K562 (cell line): Measurements from ENCODE around the gene GMPR2. TPM values are rescaled to one million over a fixed set of nuclear protein-coding genes. Genes with fewer than 3 reads are reported as not detected.

Source experiments
- EP400 ChIP-seq: fragments of 450-650 bp; IDR thresholded peaks from 2 replicates; pipeline ENCODE4 v1.6.1; 2017; ENCODE audit warnings: antibody characterized with exemption, mild to moderate bottlenecking, moderate library complexity
- ESRRA ChIP-seq: fragments of 450-650 bp; IDR thresholded peaks from 2 replicates; pipeline ENCODE4 v1.6.1; 2014; ENCODE audit warnings: low read depth, mild to moderate bottlenecking, moderate library complexity, borderline replicate concordance
- GTF2E2 ChIP-seq: fragments of 200-800 bp; sonication (Bioruptor generic); IDR thresholded peaks from 2 replicates; pipeline ENCODE4 v1.6.1; 2016; ENCODE audit warnings: missing genetic modification characterization, missing compliant biosample characterization
- HDAC3 ChIP-seq: fragments of 450-650 bp; IDR thresholded peaks from 2 replicates; pipeline ENCODE4 v1.6.1; 2018; ENCODE audit warnings: borderline replicate concordance, mild to moderate bottlenecking, moderate library complexity; ENCODE audit not compliant: partially characterized antibody
- ILF3 ChIP-seq: fragments of 450-650 bp; IDR thresholded peaks from 2 replicates; pipeline ENCODE4 v1.6.1; 2018; ENCODE audit warnings: antibody characterized with exemption, mild to moderate bottlenecking, moderate library complexity, borderline replicate concordance
- IRF2 ChIP-seq: sonication (generic); formaldehyde crosslinking; IDR thresholded peaks from 2 replicates; pipeline ENCODE4 v1.8.1; 2022; ENCODE audit warnings: mild to moderate bottlenecking, missing genetic modification reagents
- KAT7 ChIP-seq: sonication (generic); formaldehyde crosslinking; IDR thresholded peaks from 2 replicates; pipeline ENCODE4 v1.8.0; 2022; ENCODE audit warnings: missing genetic modification reagents, mild to moderate bottlenecking, borderline replicate concordance
- LEF1 ChIP-seq: fragments of 450-650 bp; IDR thresholded peaks from 2 replicates; pipeline ENCODE4 v1.6.1; 2016; ENCODE audit warnings: mild to moderate bottlenecking
- RCOR1 ChIP-seq, 2 experiments: IDR thresholded peaks; 2 replicates each; pipeline ENCODE4 v1.6.1; 2012; ENCODE audit warnings: low read depth in 2 of 2, low read length in 2 of 2, borderline replicate concordance in 1 of 2, improper control_type of control experiment in 1 of 2
- ZFP30 ChIP-seq: fragments of 250-450 bp; sonication (Bioruptor Pico); IDR thresholded peaks from 2 replicates; pipeline ENCODE4 v1.8.0; 2022; ENCODE audit warnings: moderate library complexity, mild to moderate bottlenecking, inconsistent platforms, borderline replicate concordance
- ZKSCAN1 ChIP-seq: fragments of 150-350 bp; IDR thresholded peaks from 2 replicates; pipeline ENCODE4 v1.6.1; 2016; ENCODE audit warnings: low read depth, low read length
- ZNF232 ChIP-seq: sonication (generic); formaldehyde crosslinking; IDR thresholded peaks from 2 replicates; pipeline ENCODE4 v1.8.0; 2022; ENCODE audit warnings: mild to moderate bottlenecking, missing genetic modification reagents
- ZNF324 ChIP-seq: fragments of 250-450 bp; sonication (Bioruptor Pico); IDR thresholded peaks from 2 replicates; pipeline ENCODE4 v1.4.0; 2020; ENCODE audit warnings: mild to moderate bottlenecking
- polyA plus RNA-seq, 8 experiments: library from polyadenylated mRNA; depleted of rRNA in 4 of 8; stranded (reverse) in 5 of 8; unstranded in 3 of 8; fragments of >200 nt; fragmentation: Nextera tagmentation in 2 of 8; fragmentation: Illumina TruSeq in 1 of 8; extraction: Ambion mirVana in 2 of 8; extraction: Trizol in 1 of 8; gene quantifications; 2 replicates each; pipeline versions ENCODE4 v1.2.1 to v1.2.3, GENCODE V29; 2011 to 2014; ENCODE audit warnings: inconsistent platforms in 1 of 8, missing spikeins in 1 of 8
- total RNA-seq, 7 experiments: library from RNA; depleted of rRNA in 6 of 7; stranded (reverse); fragments of >200 nt in 6 of 7; fragmentation: Illumina TruSeq in 2 of 7; extraction: Trizol in 2 of 7; gene quantifications; 2 replicates each; pipeline versions ENCODE4 v1.2.1 to v1.2.3, GENCODE V29; 2011 to 2021; ENCODE audit warnings: low replicate concordance in 1 of 7
- TF ChIP-seq, protein P1 (sequence below): fragments of 450-650 bp; IDR thresholded peaks from 2 replicates; pipeline ENCODE4 v1.6.1; 2017; ENCODE audit warnings: antibody characterized with exemption, mild to moderate bottlenecking
- TF ChIP-seq, protein P2 (sequence below): fragments of 250-450 bp; sonication (Bioruptor Pico); IDR thresholded peaks from 2 replicates; pipeline ENCODE4 v1.9.0; 2021; ENCODE audit warnings: mild to moderate bottlenecking
- TF ChIP-seq, protein P3 (sequence below): fragments of 250-450 bp; sonication (Bioruptor Pico); IDR thresholded peaks from 2 replicates; pipeline ENCODE4 v1.5.1; 2021; ENCODE audit warnings: mild to moderate bottlenecking
- TF ChIP-seq, protein P4 (sequence below): fragments of 450-650 bp; IDR thresholded peaks from 2 replicates; pipeline ENCODE4 v1.7.0; 2016; ENCODE audit warnings: borderline replicate concordance

GMPR2 gene
- total and polyA plus RNA-seq, 9 of the 15 experiments (the other 6 are each of a cell fraction or from before 2014, with no cell fraction given): 26.4 to 67.4 (median 36.3) TPM

DNA sequence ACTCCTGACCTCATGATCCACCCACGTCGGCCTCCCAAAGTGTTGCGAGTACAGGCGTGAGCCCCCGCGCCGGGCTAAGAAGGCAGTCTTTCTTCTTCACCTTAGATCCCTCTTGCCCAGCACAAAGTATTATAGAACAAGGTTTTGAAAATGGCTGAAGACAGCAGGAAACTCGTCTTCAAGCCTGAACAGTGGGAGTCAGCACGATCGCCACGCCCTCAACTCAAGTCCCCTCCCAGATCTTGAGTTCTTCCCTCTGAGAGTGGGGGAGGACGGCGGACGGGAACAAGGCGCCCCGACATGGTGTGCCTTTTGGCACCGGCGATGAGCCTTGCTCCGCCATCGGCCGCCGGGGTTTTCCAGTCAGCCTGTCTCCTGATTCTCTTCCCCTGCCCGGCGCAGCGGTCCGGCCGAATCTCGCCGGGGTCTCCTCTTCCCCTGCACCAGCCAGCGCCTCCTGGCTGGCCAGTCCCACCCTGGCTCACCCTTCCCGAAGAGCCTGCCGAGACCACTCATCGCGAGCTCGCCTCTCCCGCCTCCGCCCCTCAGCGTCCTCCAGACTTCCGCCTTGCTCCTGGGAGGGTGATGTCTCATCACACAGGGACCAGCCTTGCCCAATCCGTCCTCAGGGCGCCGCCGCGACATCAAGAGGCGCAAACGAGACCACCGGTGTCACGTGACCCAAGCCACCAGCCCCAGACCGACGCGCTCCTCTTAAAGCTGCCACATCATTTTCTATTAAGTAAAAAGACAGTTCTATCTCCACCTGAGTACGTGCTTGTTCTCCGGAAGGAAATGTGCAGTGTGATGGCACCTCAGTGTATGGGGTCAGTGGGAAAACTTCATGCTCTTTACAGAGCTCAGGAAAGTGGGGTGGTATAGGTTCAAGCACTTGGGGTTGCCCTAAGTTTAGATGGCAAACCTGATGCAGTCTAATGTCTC lies 19.5 kb upstream of the GMPR2 start, which contains the start of gene CHMP4A (continued):
- TF ChIP-seq ZFP30 (CRISPR knock-in tag) (no peak), RCOR1 (IDR thresholded peaks at IDR 0.05; ENCODE audit: borderline replicate concordance in 1 of 2, low read depth in 2 of 2, low read length in 2 of 2) (peak in 1 of 2 experiments; percentile 3; a peak in 1 of 4 replicates), ESRRA (peak; percentile 67; the same call in 1 of the 2 replicates), HDAC3 (no peak), ZKSCAN1 (no peak), ZNF232 (no peak), EP400 (peak; percentile 91), KAT7 (CRISPR knock-in tag) (no peak), LEF1 (no peak; the same call in 1 of the 2 replicates), ZNF324 (CRISPR knock-in tag) (no peak), GTF2E2 (tag) (peak; percentile 49; the same call in 1 of the 2 replicates), ILF3 (no peak), IRF2 (no peak)
- TF ChIP-seq, protein P1, sequence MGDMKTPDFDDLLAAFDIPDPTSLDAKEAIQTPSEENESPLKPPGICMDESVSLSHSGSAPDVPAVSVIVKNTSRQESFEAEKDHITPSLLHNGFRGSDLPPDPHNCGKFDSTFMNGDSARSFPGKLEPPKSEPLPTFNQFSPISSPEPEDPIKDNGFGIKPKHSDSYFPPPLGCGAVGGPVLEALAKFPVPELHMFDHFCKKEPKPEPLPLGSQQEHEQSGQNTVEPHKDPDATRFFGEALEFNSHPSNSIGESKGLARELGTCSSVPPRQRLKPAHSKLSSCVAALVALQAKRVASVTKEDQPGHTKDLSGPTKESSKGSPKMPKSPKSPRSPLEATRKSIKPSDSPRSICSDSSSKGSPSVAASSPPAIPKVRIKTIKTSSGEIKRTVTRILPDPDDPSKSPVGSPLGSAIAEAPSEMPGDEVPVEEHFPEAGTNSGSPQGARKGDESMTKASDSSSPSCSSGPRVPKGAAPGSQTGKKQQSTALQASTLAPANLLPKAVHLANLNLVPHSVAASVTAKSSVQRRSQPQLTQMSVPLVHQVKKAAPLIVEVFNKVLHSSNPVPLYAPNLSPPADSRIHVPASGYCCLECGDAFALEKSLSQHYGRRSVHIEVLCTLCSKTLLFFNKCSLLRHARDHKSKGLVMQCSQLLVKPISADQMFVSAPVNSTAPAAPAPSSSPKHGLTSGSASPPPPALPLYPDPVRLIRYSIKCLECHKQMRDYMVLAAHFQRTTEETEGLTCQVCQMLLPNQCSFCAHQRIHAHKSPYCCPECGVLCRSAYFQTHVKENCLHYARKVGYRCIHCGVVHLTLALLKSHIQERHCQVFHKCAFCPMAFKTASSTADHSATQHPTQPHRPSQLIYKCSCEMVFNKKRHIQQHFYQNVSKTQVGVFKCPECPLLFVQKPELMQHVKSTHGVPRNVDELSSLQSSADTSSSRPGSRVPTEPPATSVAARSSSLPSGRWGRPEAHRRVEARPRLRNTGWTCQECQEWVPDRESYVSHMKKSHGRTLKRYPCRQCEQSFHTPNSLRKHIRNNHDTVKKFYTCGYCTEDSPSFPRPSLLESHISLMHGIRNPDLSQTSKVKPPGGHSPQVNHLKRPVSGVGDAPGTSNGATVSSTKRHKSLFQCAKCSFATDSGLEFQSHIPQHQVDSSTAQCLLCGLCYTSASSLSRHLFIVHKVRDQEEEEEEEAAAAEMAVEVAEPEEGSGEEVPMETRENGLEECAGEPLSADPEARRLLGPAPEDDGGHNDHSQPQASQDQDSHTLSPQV: no peak
- TF ChIP-seq, protein P2, sequence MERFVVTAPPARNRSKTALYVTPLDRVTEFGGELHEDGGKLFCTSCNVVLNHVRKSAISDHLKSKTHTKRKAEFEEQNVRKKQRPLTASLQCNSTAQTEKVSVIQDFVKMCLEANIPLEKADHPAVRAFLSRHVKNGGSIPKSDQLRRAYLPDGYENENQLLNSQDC (CRISPR knock-in tag): no peak
- TF ChIP-seq, protein P3, sequence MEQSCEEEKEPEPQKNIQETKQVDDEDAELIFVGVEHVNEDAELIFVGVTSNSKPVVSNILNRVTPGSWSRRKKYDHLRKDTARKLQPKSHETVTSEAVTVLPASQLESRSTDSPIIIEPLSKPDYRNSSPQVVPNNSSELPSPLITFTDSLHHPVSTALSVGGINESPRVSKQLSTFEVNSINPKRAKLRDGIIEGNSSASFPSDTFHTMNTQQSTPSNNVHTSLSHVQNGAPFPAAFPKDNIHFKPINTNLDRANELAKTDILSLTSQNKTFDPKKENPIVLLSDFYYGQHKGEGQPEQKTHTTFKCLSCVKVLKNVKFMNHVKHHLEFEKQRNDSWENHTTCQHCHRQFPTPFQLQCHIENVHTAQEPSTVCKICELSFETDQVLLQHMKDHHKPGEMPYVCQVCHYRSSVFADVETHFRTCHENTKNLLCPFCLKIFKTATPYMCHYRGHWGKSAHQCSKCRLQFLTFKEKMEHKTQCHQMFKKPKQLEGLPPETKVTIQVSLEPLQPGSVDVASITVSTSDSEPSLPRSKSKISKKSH: 0 out of 2 replicates have a peak, but pooled peaks have one; percentile 9
- TF ChIP-seq, protein P4, sequence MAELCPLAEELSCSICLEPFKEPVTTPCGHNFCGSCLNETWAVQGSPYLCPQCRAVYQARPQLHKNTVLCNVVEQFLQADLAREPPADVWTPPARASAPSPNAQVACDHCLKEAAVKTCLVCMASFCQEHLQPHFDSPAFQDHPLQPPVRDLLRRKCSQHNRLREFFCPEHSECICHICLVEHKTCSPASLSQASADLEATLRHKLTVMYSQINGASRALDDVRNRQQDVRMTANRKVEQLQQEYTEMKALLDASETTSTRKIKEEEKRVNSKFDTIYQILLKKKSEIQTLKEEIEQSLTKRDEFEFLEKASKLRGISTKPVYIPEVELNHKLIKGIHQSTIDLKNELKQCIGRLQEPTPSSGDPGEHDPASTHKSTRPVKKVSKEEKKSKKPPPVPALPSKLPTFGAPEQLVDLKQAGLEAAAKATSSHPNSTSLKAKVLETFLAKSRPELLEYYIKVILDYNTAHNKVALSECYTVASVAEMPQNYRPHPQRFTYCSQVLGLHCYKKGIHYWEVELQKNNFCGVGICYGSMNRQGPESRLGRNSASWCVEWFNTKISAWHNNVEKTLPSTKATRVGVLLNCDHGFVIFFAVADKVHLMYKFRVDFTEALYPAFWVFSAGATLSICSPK: no peak
